Body of pancreas (tissue), 4 donors: Measurements from ENCODE around the gene CNTNAP2. TPM values are rescaled to one million over a fixed set of nuclear protein-coding genes. Genes with fewer than 3 reads are reported as not detected.

Experiments
- ATAC-seq: fragments of 150-250 bp; one replicate; pipeline ENCODE4 v1.9.1; 2016
- DNase-seq, 4 donors: peaks; one replicate each; pipeline ENCODE4 v3.0.0-alpha.2; 2019
- H3K27ac ChIP-seq, 4 donors: fragments of 200-600 bp; sonication (generic); 1 replicate in 3 of 4; 2 replicates in 1 of 4; pipeline versions ENCODE4 v1.5.1 to v1.6.1; 2016 to 2019; ENCODE audit warnings: mild to moderate bottlenecking in 1 of 4, mixed read lengths in 1 of 4, moderate library complexity in 1 of 4
- H3K27me3 ChIP-seq, 2 donors: fragments of 200-600 bp; sonication (generic); one replicate each; pipeline ENCODE4 v1.6.0; 2016; ENCODE audit warnings: mild to moderate bottlenecking in 1 of 2
- H3K36me3 ChIP-seq, 2 donors: fragments of 200-600 bp; sonication (generic); replicated peaks in 1 of 2; 2 replicates each; pipeline ENCODE4 v1.5.1; 2016; ENCODE audit warnings: low read depth in 2 of 2; ENCODE audit not compliant: insufficient read depth in 1 of 2
- H3K4me1 ChIP-seq: fragments of 200-600 bp; sonication (generic); one replicate; pipeline ENCODE4 v1.6.0; 2016
- H3K4me3 ChIP-seq, 2 donors: fragments of 200-600 bp; sonication (generic); 1 replicate in 1 of 2; 2 replicates in 1 of 2; pipeline ENCODE4 v1.5.1; 2016 to 2019
- H3K9me3 ChIP-seq, 3 donors: fragments of 200-600 bp; sonication (generic); 1 replicate in 2 of 3; 2 replicates in 1 of 3; pipeline ENCODE4 v1.5.1; 2016
- POLR2A ChIP-seq, 3 donors: fragments of 450-650 bp; IDR thresholded peaks; one replicate each; pipeline ENCODE4 v1.6.1; 2016; ENCODE audit warnings: antibody characterized with exemption in 3 of 3, mild to moderate bottlenecking in 2 of 3
- WGBS, 2 donors: methylation state at CpG; one replicate each; pipeline ENCODE4 v1.1.5; 2017; 5-methylcytosine and 5-hydroxymethylcytosine counted together
- intact Hi-C: fragments of 100-400 bp; cut with DNase I; formaldehyde crosslinking; loops from one replicate; pipeline ENCODE4 v1.15.1; 2023
- total RNA-seq, 2 donors: library from RNA; depleted of rRNA; stranded (reverse); fragments of >200 nt; gene quantifications; one replicate each; pipeline ENCODE4 v1.1.0, GENCODE V29; 2016
- TF ChIP-seq, protein P1 (sequence below), 7 experiments: fragments of 450-650 bp in 4 of 7; fragments of 200-600 bp in 3 of 7; sonication (generic) in 3 of 7; IDR thresholded peaks; one replicate each; pipeline ENCODE4 v1.5.1; 2016 to 2019; ENCODE audit warnings: antibody characterized with exemption in 7 of 7

Gene CNTNAP2
- total RNA-seq, 2 donors from 2014 or later: 1.0 TPM; not detected in 1

DNA sequence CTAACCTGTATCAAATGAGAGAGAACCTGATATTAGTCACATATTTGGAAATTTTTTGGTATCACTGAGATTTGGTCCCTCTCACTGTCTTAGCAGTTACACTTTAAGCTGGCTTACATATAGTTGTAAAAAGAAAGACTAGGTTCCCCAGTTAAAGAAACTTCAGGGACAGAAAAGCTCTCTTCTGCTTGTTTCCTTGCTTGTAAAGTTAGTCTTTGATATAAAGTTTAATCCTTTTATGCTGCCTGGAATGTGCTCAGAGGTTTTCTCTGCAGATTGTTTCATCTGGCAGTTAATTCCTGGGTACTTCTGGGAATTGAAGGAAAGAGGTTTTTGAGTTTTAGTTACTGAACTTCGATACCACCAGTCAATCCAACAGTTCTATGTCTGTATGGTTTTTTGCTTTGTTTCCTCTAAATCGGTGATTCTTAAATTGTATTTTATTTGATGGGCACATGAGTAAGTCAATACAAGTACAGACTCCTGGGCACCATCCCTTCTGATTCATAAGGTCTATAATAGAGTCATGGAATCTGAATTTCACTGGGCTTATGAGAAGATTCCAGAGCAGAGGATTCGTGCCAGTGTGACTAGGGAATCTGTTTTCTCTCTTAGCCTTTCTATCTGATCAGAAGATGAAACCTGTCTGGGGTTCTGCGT is 1393.1 kb downstream of the CNTNAP2 start:
- no peaks in the 10 kb centered on the region for H3K9me3 ChIP-seq
- no peaks in the 10 kb centered on the region for H3K4me1 ChIP-seq
- no peak overlapping the region for H3K4me3 ChIP-seq
- WGBS, 2 donors: 75 to 79% methylated on average over 4 of the region's 4 CpGs
- intact Hi-C loops: no loop called here
- no peaks in the 10 kb centered on the region for H3K27me3 ChIP-seq
- ATAC-seq: no peak
- no peak for DNase-seq
- TF ChIP-seq, protein P1, sequence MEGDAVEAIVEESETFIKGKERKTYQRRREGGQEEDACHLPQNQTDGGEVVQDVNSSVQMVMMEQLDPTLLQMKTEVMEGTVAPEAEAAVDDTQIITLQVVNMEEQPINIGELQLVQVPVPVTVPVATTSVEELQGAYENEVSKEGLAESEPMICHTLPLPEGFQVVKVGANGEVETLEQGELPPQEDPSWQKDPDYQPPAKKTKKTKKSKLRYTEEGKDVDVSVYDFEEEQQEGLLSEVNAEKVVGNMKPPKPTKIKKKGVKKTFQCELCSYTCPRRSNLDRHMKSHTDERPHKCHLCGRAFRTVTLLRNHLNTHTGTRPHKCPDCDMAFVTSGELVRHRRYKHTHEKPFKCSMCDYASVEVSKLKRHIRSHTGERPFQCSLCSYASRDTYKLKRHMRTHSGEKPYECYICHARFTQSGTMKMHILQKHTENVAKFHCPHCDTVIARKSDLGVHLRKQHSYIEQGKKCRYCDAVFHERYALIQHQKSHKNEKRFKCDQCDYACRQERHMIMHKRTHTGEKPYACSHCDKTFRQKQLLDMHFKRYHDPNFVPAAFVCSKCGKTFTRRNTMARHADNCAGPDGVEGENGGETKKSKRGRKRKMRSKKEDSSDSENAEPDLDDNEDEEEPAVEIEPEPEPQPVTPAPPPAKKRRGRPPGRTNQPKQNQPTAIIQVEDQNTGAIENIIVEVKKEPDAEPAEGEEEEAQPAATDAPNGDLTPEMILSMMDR (IDR thresholded peaks at IDR 0.05): no peak
- TF ChIP-seq POLR2A (IDR thresholded peaks at IDR 0.05): no peak
- H3K36me3 ChIP-seq: no peaks in the 10 kb centered on the region
- H3K27ac ChIP-seq: no peak overlapping the region

DNA sequence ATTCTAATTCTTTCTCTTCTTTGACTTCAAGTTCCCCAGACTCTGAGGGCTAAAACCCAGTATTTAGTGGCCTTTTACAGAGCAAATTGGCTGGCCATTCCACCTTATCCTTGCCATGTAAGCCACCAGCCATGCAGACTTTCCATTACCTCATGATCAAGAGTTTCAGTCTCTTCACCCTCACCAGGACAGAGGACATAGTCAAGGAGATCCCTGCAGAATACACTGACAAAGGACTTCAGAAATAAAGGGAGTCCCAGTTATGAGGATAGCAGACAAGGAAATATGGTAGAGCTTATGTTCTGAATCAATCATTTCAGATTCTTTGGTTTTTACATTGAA is 1393.6 kb downstream of the CNTNAP2 start:
- DNase-seq (no peak), ATAC-seq (no peak)
- H3K27ac ChIP-seq: no peak overlapping the region
- intact Hi-C loops: no loop called here
- H3K9me3 ChIP-seq: no peaks in the 10 kb centered on the region
- TF ChIP-seq, protein P1 (IDR thresholded peaks at IDR 0.05): no peak
- TF ChIP-seq POLR2A (IDR thresholded peaks at IDR 0.05): no peak
- H3K4me1 ChIP-seq: no peaks in the 10 kb centered on the region
- no peak overlapping the region for H3K4me3 ChIP-seq
- no peaks in the 10 kb centered on the region for H3K36me3 ChIP-seq
- H3K27me3 ChIP-seq: no peaks in the 10 kb centered on the region

DNA sequence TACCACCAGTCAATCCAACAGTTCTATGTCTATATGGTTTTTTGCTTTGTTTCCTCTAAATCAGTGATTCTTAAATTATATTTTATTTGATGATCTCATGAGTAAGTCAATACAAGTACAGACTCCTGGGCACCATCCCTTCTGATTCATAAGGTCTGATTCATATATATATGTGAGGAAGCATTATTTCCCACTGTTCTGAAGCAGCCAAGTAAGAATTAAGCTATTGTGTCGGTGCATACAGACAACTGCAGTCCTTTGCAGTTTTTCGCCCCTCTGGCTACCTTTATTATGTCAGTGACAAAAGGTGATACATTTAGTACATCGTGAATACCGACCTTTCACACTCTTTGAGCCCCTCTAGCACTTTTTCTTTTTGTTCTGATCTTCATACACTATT is 1394.3 kb downstream of the CNTNAP2 start:
- no peak for TF ChIP-seq POLR2A (IDR thresholded peaks at IDR 0.05)
- TF ChIP-seq, protein P1 (IDR thresholded peaks at IDR 0.05): no peak
- Histone ChIP-seq H3K27me3 (no peaks in the 10 kb centered on the region), H3K4me3 (no peak overlapping the region), H3K27ac (no peak overlapping the region), H3K9me3 (no peaks in the 10 kb centered on the region), H3K4me1 (no peaks in the 10 kb centered on the region), H3K36me3 (no peaks in the 10 kb centered on the region)
- DNase-seq (no peak), ATAC-seq (no peak)
- intact Hi-C loops: no loop called here
- 75 to 78% methylated on average over 4 of the region's 4 CpGs for WGBS, 2 donors

DNA sequence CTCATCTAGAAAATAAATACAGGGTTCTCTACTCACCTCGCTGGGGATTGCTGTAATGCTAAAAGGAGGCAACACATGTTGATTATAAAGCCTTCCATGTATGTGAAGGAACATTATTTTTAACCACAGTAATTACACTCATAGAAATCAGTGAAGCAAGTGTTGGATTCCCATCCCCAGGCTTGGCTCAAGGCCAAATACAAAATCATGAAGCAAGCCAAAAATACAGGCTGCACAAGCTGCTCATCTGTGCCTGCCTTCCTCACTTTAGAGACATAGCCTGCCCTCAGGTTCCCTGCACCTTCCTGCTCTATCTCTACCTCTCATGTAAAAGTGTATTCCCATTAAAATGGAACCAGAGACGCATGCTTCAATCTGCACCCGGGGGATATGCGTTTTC is 1396.8 kb downstream of the CNTNAP2 start:
- peak in 2 of 4 donors; percentile 8 to 11 for DNase-seq
- Histone ChIP-seq H3K9me3 (no peaks in the 10 kb centered on the region), H3K4me3 (no peak overlapping the region), H3K27me3 (no peaks in the 10 kb centered on the region), H3K4me1 (no peaks in the 10 kb centered on the region), H3K27ac (no peak overlapping the region), H3K36me3 (no peaks in the 10 kb centered on the region)
- ATAC-seq: no peak
- TF ChIP-seq POLR2A (IDR thresholded peaks at IDR 0.05): no peak
- TF ChIP-seq, protein P1 (IDR thresholded peaks at IDR 0.05): no peak
- 51 to 54% methylated on average over 4 of the region's 4 CpGs for WGBS, 2 donors
- intact Hi-C loops: no loop called here

DNA sequence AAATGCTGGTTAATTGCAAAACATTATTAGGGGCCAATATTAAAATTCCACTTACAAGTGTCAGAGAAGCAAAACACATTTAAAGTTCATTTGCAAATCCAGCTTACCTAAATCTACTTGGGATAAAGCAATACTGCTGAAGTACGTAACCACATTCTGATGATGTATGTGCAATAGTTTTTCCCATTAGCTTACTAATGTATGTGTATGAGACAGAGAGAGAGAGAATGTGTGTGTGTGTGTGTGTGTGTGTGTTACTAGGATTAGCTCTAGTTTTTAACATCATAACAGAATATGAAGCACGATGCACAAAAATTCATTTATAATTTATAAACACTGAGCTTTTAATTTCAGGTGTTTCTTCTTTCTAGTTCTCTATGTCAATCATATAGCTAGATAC is 1399.8 kb downstream of the CNTNAP2 start:
- Histone ChIP-seq H3K4me3 (no peak overlapping the region), H3K27ac (no peak overlapping the region), H3K9me3 (no peaks in the 10 kb centered on the region), H3K36me3 (no peaks in the 10 kb centered on the region), H3K27me3 (no peaks in the 10 kb centered on the region), H3K4me1 (no peaks in the 10 kb centered on the region)
- ATAC-seq (no peak), DNase-seq (no peak)
- TF ChIP-seq POLR2A (IDR thresholded peaks at IDR 0.05): no peak
- TF ChIP-seq, protein P1 (IDR thresholded peaks at IDR 0.05): no peak
- intact Hi-C loops: no loop called here
- 89% methylated on average over 2 of the region's 2 CpGs for WGBS, 2 donors
